K562 (cell line): Measurements from ENCODE around the gene GFRA4. TPM values are rescaled to one million over a fixed set of nuclear protein-coding genes. Genes with fewer than 3 reads are reported as not detected.

Experiments used
- ATAC-seq: fragments of 200-7000 bp; cut with Tn5 transposase; 3 replicates; pipeline ENCODE4 v1.9.1; 2020; ENCODE audit warnings: moderate library complexity
- BruUV-seq: library from RNA; stranded (reverse); fragments of 400-500 nt; replicated peaks from 2 replicates; lab custom pipeline; 2021; lab: Mats Ljungman, UMichigan
- CTCF ChIA-PET: fragments of 300-600 bp; formaldehyde crosslinking; extraction: SDS; loops from one replicate; lab custom pipeline; 2021; ENCODE audit warnings: low intra/inter-chr PET ratio; lab: Yijun Ruan, JAX
- POLR2A ChIA-PET: fragments of 300-600, 350-650 bp; sonication (Branson Sonifier 250); formaldehyde crosslinking; extraction: SDS; loops from one replicate; lab custom pipeline; 2021; ENCODE audit warnings: antibody characterized with exemption, inconsistent platforms; lab: Yijun Ruan, JAX
- DNase-seq, 4 experiments: peaks; one replicate each; pipeline versions ENCODE4 v3.0.0 to v3.0.0-alpha.2; 2011 to 2018; ENCODE audit warnings: low spot score in 3 of 4, mixed read lengths in 3 of 4; ENCODE audit errors: extremely low read depth in 1 of 4
- FAIRE-seq: peaks from 2 replicates; lab custom pipeline; 2011; peaks lifted over from hg19 to GRCh38; lab: Jason Lieb, UNC
- H2AFZ ChIP-seq: 2 replicates; pipeline ENCODE4 v1.6.0; 2011; ENCODE audit warnings: low read depth, low read length, control low read depth, inconsistent platforms
- H3K27ac ChIP-seq: fragments of 200-600 bp; 3 replicates; pipeline ENCODE4 v1.8.0; 2011; ENCODE audit warnings: low read depth, mild to moderate bottlenecking, control low read depth, inconsistent platforms, low read length, moderate library complexity, mixed read lengths; ENCODE audit errors: extremely low read depth
- H3K27me3 ChIP-seq, 2 experiments: fragments of 300-600 bp in 1 of 2; 2 replicates in 1 of 2; 3 replicates in 1 of 2; pipeline versions ENCODE4 v1.6.0 to v1.8.0; 2011; ENCODE audit warnings: inconsistent platforms in 2 of 2, low read length in 2 of 2, mild to moderate bottlenecking in 1 of 2, mixed read lengths in 1 of 2, moderate library complexity in 1 of 2; ENCODE audit not compliant: control insufficient read depth in 2 of 2, insufficient read depth in 2 of 2
- H3K36me3 ChIP-seq: fragments of 300-600 bp; 3 replicates; pipeline ENCODE4 v1.8.0; 2011; ENCODE audit warnings: mild to moderate bottlenecking, low read length, inconsistent platforms; ENCODE audit not compliant: control insufficient read depth, insufficient read depth
- H3K4me1 ChIP-seq, 2 experiments: fragments of 200-600 bp in 1 of 2; replicated peaks in 1 of 2; 2 replicates in 1 of 2; 3 replicates in 1 of 2; pipeline versions ENCODE4 v1.5.1 to v1.8.0; 2011; ENCODE audit warnings: inconsistent platforms in 2 of 2, low read length in 2 of 2, mild to moderate bottlenecking in 1 of 2, mixed read lengths in 1 of 2, moderate library complexity in 1 of 2; ENCODE audit not compliant: control insufficient read depth in 2 of 2, insufficient read depth in 2 of 2
- H3K4me2 ChIP-seq: 2 replicates; pipeline ENCODE4 v1.6.1; 2011; ENCODE audit warnings: low read length, control low read depth, inconsistent platforms, mixed read lengths; ENCODE audit not compliant: insufficient read depth
- H3K4me3 ChIP-seq: fragments of 200-600 bp; sonication (generic), shearing (Covaris generic); 2 replicates; pipeline ENCODE4 v1.5.1; 2016; ENCODE audit warnings: control low read depth, inconsistent platforms
- H3K79me2 ChIP-seq: fragments of 200-600 bp; 3 replicates; pipeline ENCODE4 v1.8.0; 2011; ENCODE audit warnings: low read length, inconsistent platforms; ENCODE audit not compliant: control insufficient read depth, insufficient read depth
- H3K9ac ChIP-seq, 2 experiments: 2 replicates each; pipeline versions ENCODE4 v1.6.0 to v1.6.1; 2011; ENCODE audit warnings: low read depth in 2 of 2, low read length in 2 of 2, control low read depth in 1 of 2, inconsistent platforms in 1 of 2, mild to moderate bottlenecking in 1 of 2, mixed read lengths in 1 of 2; ENCODE audit not compliant: insufficient read depth in 1 of 2
- H3K9me1 ChIP-seq: one replicate; pipeline ENCODE4 v1.6.0; 2011; ENCODE audit warnings: inconsistent platforms, mild to moderate bottlenecking, low read length, moderate library complexity; ENCODE audit not compliant: control insufficient read depth, insufficient read depth
- H3K9me3 ChIP-seq: replicated peaks from 2 replicates; pipeline ENCODE4 v1.5.1; 2011; ENCODE audit warnings: low read depth, low read length, inconsistent platforms; ENCODE audit not compliant: control insufficient read depth, insufficient read depth
- H4K20me1 ChIP-seq: replicated peaks from 2 replicates; pipeline ENCODE4 v1.6.1; 2011; ENCODE audit warnings: low read length, inconsistent platforms, mixed read lengths; ENCODE audit not compliant: control insufficient read depth, insufficient read depth
- CBFA2T3 ChIP-seq: fragments of 450-650 bp; IDR thresholded peaks from 2 replicates; pipeline ENCODE4 v1.6.1; 2017
- JUNB ChIP-seq: fragments of 450-650 bp; formaldehyde crosslinking; conservative IDR thresholded peaks from 2 replicates; pipeline ENCODE4 v1.4.0; 2020; ENCODE audit warnings: mild to moderate bottlenecking
- MLX ChIP-seq, 2 experiments: fragments of 450-650 bp in 1 of 2; sonication (generic) in 1 of 2; formaldehyde crosslinking; conservative IDR thresholded peaks; 2 replicates each; pipeline versions ENCODE4 v1.4.0 to v1.8.1; 2020 to 2022; ENCODE audit warnings: mild to moderate bottlenecking in 1 of 2, missing genetic modification reagents in 1 of 2
- SMARCC2 ChIP-seq: fragments of 450-650 bp; IDR thresholded peaks from 2 replicates; pipeline ENCODE4 v1.6.1; 2017; ENCODE audit warnings: antibody characterized with exemption, moderate library complexity, mild to moderate bottlenecking, low read depth
- WGBS: fragments of 100-300 bp; shearing (Covaris generic); methylation state at CpG from one replicate; pipeline ENCODE4 v1.1.6; 2016; ENCODE audit warnings: low coverage, mixed read lengths; ENCODE audit not compliant: insufficient coverage; ENCODE audit errors: missing lambda C conversion rate; 5-methylcytosine and 5-hydroxymethylcytosine counted together
- in situ Hi-C: fragments of 300-500 bp; cut with MboI; formaldehyde crosslinking; loops from 4 replicates; pipeline ENCODE4 v1.15.0; 2018; ENCODE audit warnings: inconsistent platforms, mixed read lengths
- intact Hi-C: fragments of 100-400 bp; cut with micrococcal nuclease; formaldehyde crosslinking; loops from 2 replicates; pipeline ENCODE4 v1.14.2; 2022
- polyA plus RNA-seq, 8 experiments: library from polyadenylated mRNA; depleted of rRNA in 4 of 8; stranded (reverse) in 5 of 8; unstranded in 3 of 8; fragments of >200 nt; fragmentation: Nextera tagmentation in 2 of 8; fragmentation: Illumina TruSeq in 1 of 8; extraction: Ambion mirVana in 2 of 8; extraction: Trizol in 1 of 8; gene quantifications; 2 replicates each; pipeline versions ENCODE4 v1.2.1 to v1.2.3, GENCODE V29; 2011 to 2014; ENCODE audit warnings: inconsistent platforms in 1 of 8, missing spikeins in 1 of 8
- total RNA-seq, 7 experiments: library from RNA; depleted of rRNA in 6 of 7; stranded (reverse); fragments of >200 nt in 6 of 7; fragmentation: Illumina TruSeq in 2 of 7; extraction: Trizol in 2 of 7; gene quantifications; 2 replicates each; pipeline versions ENCODE4 v1.2.1 to v1.2.3, GENCODE V29; 2011 to 2021; ENCODE audit warnings: low replicate concordance in 1 of 7

GFRA4 gene
- total and polyA plus RNA-seq, 9 of the 15 experiments (the other 6 are each of a cell fraction or from before 2014, with no cell fraction given) = not detected

- H3K36me3 ChIP-seq = no peaks in the 10 kb centered on the region
- in situ Hi-C loops (no loop called here), intact Hi-C loops (no loop called here)
- no peak overlapping the region for H2AFZ ChIP-seq
- no peak for TF ChIP-seq MLX (CRISPR knock-in tag; conservative IDR thresholded peaks at IDR 0.05)
- no peak for TF ChIP-seq SMARCC2
- TF ChIP-seq JUNB (CRISPR knock-in tag) = no peak
- no peak for TF ChIP-seq CBFA2T3
- H3K79me2 ChIP-seq = no peaks in the 10 kb centered on the region
- no peaks in the 10 kb centered on the region for H4K20me1 ChIP-seq
- ATAC-seq (no peak), DNase-seq (no peak), FAIRE-seq (no peak)
- no peaks in the 10 kb centered on the region for H3K9me3 ChIP-seq
- CTCF ChIA-PET = no interaction called here
- POLR2A ChIA-PET = no interaction called here
- no peak overlapping the region for H3K9ac ChIP-seq
- H3K9me1 ChIP-seq = no peaks in the 10 kb centered on the region
- H3K27ac ChIP-seq = no peak overlapping the region
- BruUV-seq = no TSS peak
- WGBS = 3% methylated on average over 2 of the region's 2 CpGs
- no peak overlapping the region for H3K4me2 ChIP-seq
- H3K27me3 ChIP-seq = peaks cover 0 to 23% of the 10 kb centered on the region in 2 experiments; a peak in 4 of 5 replicates
- H3K4me1 ChIP-seq = peaks cover 0 to 11% of the 10 kb centered on the region in 2 experiments; a peak in 4 of 5 replicates
- H3K4me3 ChIP-seq = no peak overlapping the region
Observed at GRCh38 chr20:3663858-3664257, 659 bp upstream of the GFRA4 start.
